K562 (cell line): ENCODE data around the gene IRF6. TPM values are rescaled to one million over a fixed set of nuclear protein-coding genes. Genes with fewer than 3 reads are reported as not detected.
A peak's percentile ranks its signal among the peaks of the same experiment; 100 is the strongest.

Experiments
- BRD9 ChIP-seq: fragments of 450-650 bp; IDR thresholded peaks from 2 replicates; pipeline ENCODE4 v1.6.1; 2018; ENCODE audit warnings: low read depth; ENCODE audit not compliant: partially characterized antibody
- CHD1 ChIP-seq: fragments of 200-600 bp; sonication (generic); IDR thresholded peaks from one replicate; pipeline ENCODE4 v1.6.1; 2012; ENCODE audit warnings: mild to moderate bottlenecking, moderate library complexity, low read length, inconsistent platforms
- DPF2 ChIP-seq: fragments of 450-650 bp; IDR thresholded peaks from 2 replicates; pipeline ENCODE4 v1.6.1; 2016
- ETV6 ChIP-seq, 3 experiments: fragments of 150-350 bp in 1 of 3; sonication (generic) in 1 of 3; formaldehyde crosslinking in 1 of 3; IDR thresholded peaks; 2 replicates each; pipeline versions ENCODE4 v1.6.1 to v1.8.0; 2014 to 2022; ENCODE audit warnings: borderline replicate concordance in 2 of 3, low read depth in 2 of 3, antibody characterized with exemption in 1 of 3, low read length in 1 of 3, mild to moderate bottlenecking in 1 of 3, missing genetic modification reagents in 1 of 3
- FOXA1 ChIP-seq: fragments of 450-650 bp; IDR thresholded peaks from 2 replicates; pipeline ENCODE4 v1.6.1; 2016; ENCODE audit warnings: mild to moderate bottlenecking, borderline replicate concordance
- HNRNPL ChIP-seq: fragments of 200-400 bp; formaldehyde crosslinking; IDR thresholded peaks from 2 replicates; pipeline ENCODE4 v1.6.1; 2017; ENCODE audit warnings: low read depth, mild to moderate bottlenecking, low read length
- MAFK ChIP-seq: IDR thresholded peaks from 2 replicates; pipeline ENCODE4 v1.6.1; 2011; ENCODE audit warnings: low read length, improper control_type of control experiment
- MYNN ChIP-seq, 2 experiments: sonication (generic); formaldehyde crosslinking in 1 of 2; IDR thresholded peaks; 2 replicates each; pipeline versions ENCODE4 v1.5.0 to v1.6.1; 2016 to 2020; ENCODE audit warnings: antibody characterized with exemption in 1 of 2, missing genetic modification reagents in 1 of 2
- PHTF2 ChIP-seq: fragments of 250-450 bp; sonication (Bioruptor Pico); IDR thresholded peaks from 2 replicates; pipeline ENCODE4 v1.5.0; 2021; ENCODE audit warnings: mild to moderate bottlenecking
- PREB ChIP-seq: sonication (generic); formaldehyde crosslinking; IDR thresholded peaks from 2 replicates; pipeline ENCODE4 v1.8.1; 2023; ENCODE audit warnings: mild to moderate bottlenecking, missing genetic modification reagents
- RREB1 ChIP-seq: fragments of 250-450 bp; sonication (Bioruptor Pico); IDR thresholded peaks from 2 replicates; pipeline ENCODE4 v1.4.0; 2020
- SIN3A ChIP-seq, 2 experiments: fragments of 150-350 bp in 1 of 2; IDR thresholded peaks; 2 replicates each; pipeline ENCODE4 v1.6.1; 2011 to 2016; ENCODE audit warnings: borderline replicate concordance in 2 of 2, low read depth in 2 of 2, low read length in 2 of 2, mild to moderate bottlenecking in 2 of 2, moderate library complexity in 2 of 2; ENCODE audit not compliant: control insufficient read depth in 1 of 2
- SP1 ChIP-seq: sonication (generic); formaldehyde crosslinking; IDR thresholded peaks from 2 replicates; pipeline ENCODE4 v1.8.1; 2022; ENCODE audit warnings: mild to moderate bottlenecking, missing genetic modification reagents
- TFAM ChIP-seq: fragments of 250-450 bp; sonication (Bioruptor Pico); conservative IDR thresholded peaks from 2 replicates; pipeline ENCODE4 v1.5.0; 2021; ENCODE audit warnings: mild to moderate bottlenecking, moderate library complexity
- YY1 ChIP-seq, 3 experiments: IDR thresholded peaks; 2 replicates each; pipeline ENCODE4 v1.6.1; 2011; ENCODE audit warnings: low read length in 2 of 3, mild to moderate bottlenecking in 2 of 3, moderate library complexity in 2 of 3, borderline replicate concordance in 1 of 3, control low read depth in 1 of 3, low read depth in 1 of 3; ENCODE audit not compliant: insufficient read depth in 3 of 3, insufficient replicate concordance in 2 of 3, control insufficient read depth in 1 of 3, insufficient read length in 1 of 3; ENCODE audit errors: extremely low read depth in 1 of 3
- ZC3H4 ChIP-seq: sonication (generic); formaldehyde crosslinking; IDR thresholded peaks from 2 replicates; pipeline ENCODE4 v1.9.0; 2021; ENCODE audit warnings: missing genetic modification reagents, borderline replicate concordance
- ZKSCAN1 ChIP-seq: fragments of 150-350 bp; IDR thresholded peaks from 2 replicates; pipeline ENCODE4 v1.6.1; 2016; ENCODE audit warnings: low read depth, low read length
- polyA plus RNA-seq, 8 experiments: library from polyadenylated mRNA; depleted of rRNA in 4 of 8; stranded (reverse) in 5 of 8; unstranded in 3 of 8; fragments of >200 nt; fragmentation: Nextera tagmentation in 2 of 8; fragmentation: Illumina TruSeq in 1 of 8; extraction: Ambion mirVana in 2 of 8; extraction: Trizol in 1 of 8; gene quantifications; 2 replicates each; pipeline versions ENCODE4 v1.2.1 to v1.2.3, GENCODE V29; 2011 to 2014; ENCODE audit warnings: inconsistent platforms in 1 of 8, missing spikeins in 1 of 8
- total RNA-seq, 7 experiments: library from RNA; depleted of rRNA in 6 of 7; stranded (reverse); fragments of >200 nt in 6 of 7; fragmentation: Illumina TruSeq in 2 of 7; extraction: Trizol in 2 of 7; gene quantifications; 2 replicates each; pipeline versions ENCODE4 v1.2.1 to v1.2.3, GENCODE V29; 2011 to 2021; ENCODE audit warnings: low replicate concordance in 1 of 7

IRF6 gene
- total and polyA plus RNA-seq, 9 of the 15 experiments (the other 6 are each of a cell fraction or from before 2014, with no cell fraction given), result 0.03 to 0.65 (median 0.17) TPM

- TF ChIP-seq SIN3A (IDR thresholded peaks at IDR 0.05; ENCODE audit: borderline replicate concordance in 2 of 2, control insufficient read depth in 1 of 2, low read depth in 2 of 2, low read length in 2 of 2) (no peak), RREB1 (CRISPR knock-in tag) (peak; percentile 65; the same call in 1 of the 2 replicates), ETV6 (IDR thresholded peaks at IDR 0.05; ENCODE audit: borderline replicate concordance in 1 of 2, low read depth in 2 of 2, low read length in 1 of 2) (no peak), ETV6 (CRISPR knock-in tag; IDR thresholded peaks at IDR 0.05; ENCODE audit: borderline replicate concordance) (no peak), YY1 (IDR thresholded peaks at IDR 0.05; ENCODE audit: borderline replicate concordance in 1 of 3, control insufficient read depth in 1 of 3, extremely low read depth in 1 of 3, insufficient read depth in 3 of 3, insufficient read length in 1 of 3, insufficient replicate concordance in 2 of 3, low read depth in 1 of 3, low read length in 2 of 3) (peak in 1 of 3 experiments; percentile 55), MYNN (IDR thresholded peaks at IDR 0.05) (peak; percentile 93), MYNN (CRISPR knock-in tag; IDR thresholded peaks at IDR 0.05) (no peak), MAFK (no peak), HNRNPL (peak; percentile 80; the same call in 1 of the 2 replicates), BRD9 (no peak), CHD1 (no peak), TFAM (CRISPR knock-in tag) (no peak), DPF2 (peak; percentile 86), ZC3H4 (CRISPR knock-in tag) (no peak), SP1 (CRISPR knock-in tag) (peak; percentile 79), ZKSCAN1 (0 out of 2 replicates have a peak, but pooled peaks have one; percentile 27), PHTF2 (CRISPR knock-in tag) (no peak), FOXA1 (no peak), PREB (peak; percentile 99)
Measured at GRCh38 chr1:209747580-209748262, 58.2 kb downstream of the IRF6 start (continued).
